OCI-LY1 (cell line): ENCODE data around the gene MPV17L2.

Experiments
- EZH2 ChIP-seq: fragments of 200-600 bp; sonication (generic), shearing (Covaris generic); IDR thresholded peaks from 2 replicates; pipeline ENCODE4 v1.8.0; 2017; ENCODE audit warnings: borderline replicate concordance, mixed run types, mild to moderate bottlenecking, antibody characterized with exemption, low read length, moderate library complexity, mixed read lengths
- TF ChIP-seq, protein P1 (sequence below): fragments of 200-600 bp; sonication (generic), shearing (Covaris generic); IDR thresholded peaks from 2 replicates; pipeline ENCODE4 v1.5.1; 2017; ENCODE audit warnings: mild to moderate bottlenecking, antibody characterized with exemption, low read length, moderate library complexity, mixed read lengths

DNA sequence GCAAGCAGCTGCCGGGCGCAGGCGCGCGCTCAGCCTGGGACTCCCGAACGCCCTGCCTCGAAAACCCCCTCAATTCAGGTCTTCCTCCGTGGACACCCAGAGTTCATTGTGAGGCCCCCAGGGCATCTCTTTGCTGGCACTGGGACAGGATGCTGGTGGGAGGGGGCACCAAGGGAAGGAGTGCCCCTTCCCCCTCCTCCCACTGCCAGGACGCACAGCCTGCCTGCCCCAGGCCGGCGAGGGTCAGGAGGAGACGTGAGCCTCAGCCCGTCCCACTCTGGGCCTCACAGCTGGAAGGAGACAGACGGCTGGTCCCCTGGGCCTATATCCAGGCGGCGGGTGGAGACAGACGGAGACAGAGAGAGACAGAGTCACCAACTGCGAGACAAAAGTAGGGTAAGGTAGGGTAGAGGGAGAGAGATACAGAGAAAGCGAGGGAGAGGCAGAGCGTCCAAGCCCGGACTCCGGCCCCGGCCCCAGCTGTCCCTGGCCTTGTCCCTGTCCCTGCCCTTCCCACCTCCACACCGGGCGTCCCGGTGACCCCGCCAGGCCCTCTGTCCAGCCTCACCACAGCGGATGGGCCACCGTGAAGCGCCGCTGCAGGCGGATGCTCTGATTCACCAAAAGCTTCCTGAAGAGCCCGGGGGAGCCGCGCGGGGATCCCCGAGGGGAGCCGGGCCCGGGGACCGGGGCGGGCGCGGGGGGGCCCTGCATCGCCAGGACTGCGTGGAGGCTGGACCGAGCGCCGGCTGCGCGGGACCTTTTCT, 32.9 kb downstream of the MPV17L2 start, which contains the start of gene PDE4C:
- TF ChIP-seq, protein P1, sequence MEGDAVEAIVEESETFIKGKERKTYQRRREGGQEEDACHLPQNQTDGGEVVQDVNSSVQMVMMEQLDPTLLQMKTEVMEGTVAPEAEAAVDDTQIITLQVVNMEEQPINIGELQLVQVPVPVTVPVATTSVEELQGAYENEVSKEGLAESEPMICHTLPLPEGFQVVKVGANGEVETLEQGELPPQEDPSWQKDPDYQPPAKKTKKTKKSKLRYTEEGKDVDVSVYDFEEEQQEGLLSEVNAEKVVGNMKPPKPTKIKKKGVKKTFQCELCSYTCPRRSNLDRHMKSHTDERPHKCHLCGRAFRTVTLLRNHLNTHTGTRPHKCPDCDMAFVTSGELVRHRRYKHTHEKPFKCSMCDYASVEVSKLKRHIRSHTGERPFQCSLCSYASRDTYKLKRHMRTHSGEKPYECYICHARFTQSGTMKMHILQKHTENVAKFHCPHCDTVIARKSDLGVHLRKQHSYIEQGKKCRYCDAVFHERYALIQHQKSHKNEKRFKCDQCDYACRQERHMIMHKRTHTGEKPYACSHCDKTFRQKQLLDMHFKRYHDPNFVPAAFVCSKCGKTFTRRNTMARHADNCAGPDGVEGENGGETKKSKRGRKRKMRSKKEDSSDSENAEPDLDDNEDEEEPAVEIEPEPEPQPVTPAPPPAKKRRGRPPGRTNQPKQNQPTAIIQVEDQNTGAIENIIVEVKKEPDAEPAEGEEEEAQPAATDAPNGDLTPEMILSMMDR: no peak
- TF ChIP-seq EZH2: no peak
